NCI-H2107 (cell line): ENCODE results near the gene LIPF.
"Not testable (repeated sequence)": the region's sequence is repeated elsewhere in the genome, so short reads cannot be mapped to it uniquely, and the experiment has no call there.

Source experiments
- DNase-seq: peaks from one replicate; lab custom pipeline; 2025; lab: John Stamatoyannopoulos, UW

LIPF gene

DNA sequence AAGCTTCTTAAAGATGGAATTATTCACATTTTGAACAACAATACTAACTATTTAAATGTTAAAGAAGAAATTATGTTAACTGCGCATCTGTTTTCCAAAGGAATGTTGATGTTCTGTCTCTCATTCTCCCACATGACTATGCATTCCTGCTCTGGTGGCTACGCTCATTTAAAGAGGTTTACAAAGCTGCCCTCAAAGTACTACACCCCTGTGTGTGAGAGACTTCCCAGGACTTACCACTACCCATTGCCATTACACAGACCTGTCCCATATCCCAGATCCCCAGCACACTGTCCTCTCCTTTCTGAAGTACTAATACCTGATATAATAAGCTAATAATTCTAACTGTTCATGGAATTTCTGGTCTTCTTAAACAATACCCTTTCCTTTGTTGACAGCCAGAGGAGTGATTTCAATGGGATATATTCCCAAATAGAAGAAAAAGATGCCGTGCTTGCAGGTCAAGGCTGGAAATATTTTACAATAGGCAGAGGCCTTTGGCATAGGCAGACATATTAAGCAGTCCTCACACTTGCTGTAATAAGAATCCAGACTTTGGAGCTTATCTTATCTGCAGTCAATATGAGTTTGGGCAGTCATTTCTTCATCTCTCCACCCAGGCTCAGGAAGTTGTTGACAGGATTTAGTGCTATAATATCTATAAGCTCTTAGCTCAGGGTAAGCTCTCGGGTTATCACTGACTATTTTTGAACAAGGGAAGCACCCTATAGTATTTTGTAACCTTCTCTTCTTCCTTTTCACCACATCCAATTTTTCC, 12.2 kb downstream of the LIPF start:
- no peak for DNase-seq

- DNase-seq, result no peak
These were observed 16.7 kb downstream of the LIPF start for GRCh38 chr10:88680958-88681357.

DNA sequence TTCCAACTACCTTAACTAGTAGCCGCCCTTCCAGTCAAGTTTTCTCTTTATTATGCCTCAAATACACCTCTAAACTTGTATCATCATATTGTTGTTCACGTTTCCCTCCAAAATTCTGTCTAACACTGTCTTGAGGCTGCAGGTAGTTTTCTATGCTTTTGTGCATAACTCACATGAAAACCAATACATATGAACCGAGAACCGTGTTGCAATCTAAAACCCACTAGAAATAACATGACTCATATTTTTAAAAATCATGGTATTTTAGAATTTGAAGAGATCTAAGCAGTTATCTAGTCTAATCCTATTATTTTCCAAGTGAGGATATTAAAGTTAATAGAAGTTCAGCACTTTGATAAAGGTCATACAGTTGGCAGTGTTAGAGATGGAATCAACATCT, 18.2 kb downstream of the LIPF start:
- no peak for DNase-seq

- DNase-seq, result no peak
These were observed 23.7 kb downstream of the LIPF start for GRCh38 chr10:88687853-88688467.

- DNase-seq, result no peak
These were observed 25.1 kb downstream of the LIPF start for GRCh38 chr10:88689366-88689765.

DNA sequence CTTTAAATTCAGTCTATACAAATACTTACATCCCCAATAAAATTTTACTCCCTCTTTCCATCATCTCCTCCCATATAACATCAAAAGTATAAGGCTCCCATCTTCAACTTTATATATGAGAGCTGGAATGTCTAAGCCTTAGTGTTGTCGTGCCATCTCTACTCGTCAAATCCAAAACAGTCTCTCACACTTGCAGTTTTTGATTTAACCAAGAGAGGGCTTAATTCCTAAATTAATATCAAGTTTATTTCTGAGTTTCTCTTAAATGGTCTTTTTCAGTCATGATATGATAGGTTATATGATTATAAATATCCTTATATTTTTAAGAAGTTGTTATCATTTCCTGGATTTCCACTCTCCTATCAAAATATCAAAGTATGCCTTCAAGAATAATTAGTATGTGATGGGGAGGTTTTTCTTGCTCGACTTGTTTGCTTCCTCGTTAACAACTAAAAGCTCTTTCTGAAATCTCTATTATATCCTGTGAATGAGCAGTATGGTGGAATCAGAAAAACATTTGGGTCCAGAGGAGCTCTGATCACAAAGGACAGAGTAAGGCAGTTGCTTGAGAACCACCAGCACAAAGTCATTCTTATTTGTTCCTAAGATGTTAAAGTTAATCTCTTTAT, 29.3 kb downstream of the LIPF start:
- no peak for DNase-seq

- no peak for DNase-seq
These were observed 38.8 kb downstream of the LIPF start for GRCh38 chr10:88702848-88703597.

DNA sequence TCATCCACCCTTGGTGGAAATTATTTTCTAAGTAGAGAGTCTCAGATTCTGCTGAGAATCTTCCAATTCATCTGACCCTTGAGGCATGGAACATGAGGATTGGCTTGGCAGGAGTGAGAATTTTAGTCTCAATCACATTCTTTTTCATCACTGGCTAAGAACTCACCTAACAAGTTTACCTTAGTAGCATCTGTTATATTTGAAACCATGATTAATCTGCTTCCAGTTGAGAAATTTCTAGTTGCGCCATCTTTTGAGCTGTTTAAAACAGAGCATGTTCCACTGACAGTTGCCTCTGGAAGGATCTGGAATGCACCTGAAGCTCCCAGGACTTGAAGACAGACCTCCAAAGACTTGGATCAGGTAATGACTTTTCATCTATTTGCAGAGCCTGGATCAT, 41.7 kb downstream of the LIPF start, which contains the start of gene LIPK:
LIPK (plus strand) TSS at position 292 of the 400 bp plus-strand sequence. CDS start 18,295 bp downstream, outside the sequence.
- no peak for DNase-seq

- DNase-seq, result no peak
These were observed 43.4 kb downstream of the LIPF start for GRCh38 chr10:88707429-88708155.

DNA sequence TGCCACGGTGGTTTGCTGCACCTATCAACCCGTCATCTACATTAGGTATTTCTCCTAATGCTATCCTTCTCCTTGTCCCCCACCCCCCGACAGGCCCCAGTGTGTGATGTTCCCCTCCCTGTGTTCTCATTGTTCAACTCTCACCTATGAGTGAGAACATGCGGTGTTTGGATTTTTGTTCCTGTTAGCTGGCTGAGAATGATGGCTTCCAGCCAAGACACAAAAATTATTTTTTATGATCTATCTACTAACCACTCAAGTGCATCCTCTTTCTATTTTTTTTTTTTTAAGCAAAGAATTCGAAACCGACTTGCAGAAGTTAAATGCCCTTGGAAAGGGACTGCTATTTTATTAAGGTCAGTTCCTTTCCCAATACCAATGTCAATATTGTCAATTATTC, 45.1 kb downstream of the LIPF start:
- DNase-seq, result not testable (repeated sequence)

DNA sequence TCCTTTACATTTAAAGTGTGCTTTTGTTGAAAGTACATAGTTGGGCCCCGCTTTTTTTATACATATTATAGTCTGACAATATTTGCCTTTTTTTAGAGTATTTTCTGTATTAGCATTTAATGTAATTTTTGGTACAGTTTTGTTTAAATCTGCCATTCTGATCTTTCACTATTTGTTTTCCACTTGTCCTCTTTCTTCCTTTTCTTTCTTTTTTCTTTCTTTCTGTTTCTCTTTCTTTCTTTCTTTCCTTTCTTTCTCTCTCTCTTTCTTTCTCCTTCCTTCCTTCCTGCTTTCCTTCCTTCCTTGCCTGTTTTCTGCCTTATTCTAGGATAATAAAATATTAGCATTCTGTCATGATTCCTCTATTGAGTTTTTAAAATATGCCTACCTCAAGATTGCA, 51.3 kb downstream of the LIPF start:
- no peak for DNase-seq

DNA sequence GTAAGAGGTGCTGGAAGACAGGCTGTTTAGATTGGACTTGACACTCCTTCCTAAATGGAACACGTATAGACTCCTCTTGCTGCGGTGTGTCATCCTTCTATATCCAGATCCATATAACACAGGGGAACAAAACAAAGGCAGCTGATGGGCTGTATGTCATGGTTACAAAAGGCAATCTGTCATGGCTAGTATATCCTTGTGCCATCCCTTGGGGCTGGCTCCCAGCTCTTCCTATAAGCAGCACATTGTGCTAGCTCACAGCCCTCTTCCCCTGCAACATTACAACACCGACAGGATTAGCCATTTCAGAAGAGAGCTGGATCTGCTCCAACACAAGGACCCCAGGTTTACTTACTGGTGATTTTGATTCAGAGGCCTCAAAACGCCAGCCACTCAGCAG, 57.1 kb downstream of the LIPF start:
- no peak for DNase-seq

- no peak for DNase-seq
These were observed 61.6 kb downstream of the LIPF start for GRCh38 chr10:88725798-88726197.

GRCh38 chr10:88728107-88728763, 64.0 kb downstream of the LIPF start:
- no peak for DNase-seq
